Endothelial cell of umbilical vein (primary cell): ENCODE measurements around the gene NPAT. TPM values are rescaled to one million over a fixed set of nuclear protein-coding genes. Genes with fewer than 3 reads are reported as not detected.
"Not testable (repeated sequence)": the region's sequence is repeated elsewhere in the genome, so short reads cannot be mapped to it uniquely, and the experiment has no call there.

Source experiments
- BruUV-seq: library from RNA; stranded (reverse); fragments of 400-500 nt; replicated peaks from 2 replicates; lab custom pipeline; 2021; lab: Mats Ljungman, UMichigan
- CTCF ChIA-PET: fragments of 300-600, 350-600 bp; sonication (Branson Sonifier 250); formaldehyde crosslinking; loops from one replicate; lab custom pipeline; 2021; ENCODE audit warnings: antibody characterized with exemption, inconsistent platforms; lab: Charles Lee
- POLR2A ChIA-PET: fragments of 300-600, 350-600 bp; sonication (Branson Sonifier 250); formaldehyde crosslinking; loops from one replicate; lab custom pipeline; 2021; ENCODE audit warnings: antibody characterized with exemption, inconsistent platforms; lab: Charles Lee
- DNase-seq: peaks from one replicate; pipeline ENCODE4 v3.0.0-alpha.2; 2011; ENCODE audit warnings: low read depth, low spot score
- FAIRE-seq: peaks from 2 replicates; lab custom pipeline; 2011; peaks lifted over from hg19 to GRCh38; lab: Jason Lieb, UNC
- H2AFZ ChIP-seq: 2 replicates; pipeline ENCODE4 v1.6.0; 2012; ENCODE audit warnings: low read depth, low read length, control low read depth, inconsistent platforms
- H3K27ac ChIP-seq: 2 replicates; pipeline ENCODE4 v1.5.1; 2011; ENCODE audit warnings: low read depth, mild to moderate bottlenecking, control low read depth, low read length, moderate library complexity; ENCODE audit not compliant: insufficient read depth
- H3K27me3 ChIP-seq, 2 experiments: 2 replicates each; pipeline versions ENCODE4 v1.6.0 to v1.6.1; 2011; ENCODE audit warnings: low read length in 2 of 2, mixed read lengths in 1 of 2; ENCODE audit not compliant: control insufficient read depth in 2 of 2, insufficient read depth in 2 of 2
- H3K36me3 ChIP-seq, 2 experiments: 2 replicates in 1 of 2; 3 replicates in 1 of 2; pipeline ENCODE4 v1.5.1; 2011; ENCODE audit warnings: low read length in 2 of 2, mild to moderate bottlenecking in 1 of 2, moderate library complexity in 1 of 2; ENCODE audit not compliant: control insufficient read depth in 2 of 2, insufficient read depth in 2 of 2; ENCODE audit errors: extremely low read depth in 1 of 2
- H3K4me1 ChIP-seq: 3 replicates; pipeline ENCODE4 v1.5.1; 2011; ENCODE audit warnings: mild to moderate bottlenecking, low read length; ENCODE audit not compliant: control insufficient read depth, insufficient read depth; ENCODE audit errors: extremely low read depth
- H3K4me2 ChIP-seq: 2 replicates; pipeline ENCODE4 v1.6.1; 2011; ENCODE audit warnings: low read length, control low read depth, mixed read lengths; ENCODE audit not compliant: insufficient read depth
- H3K4me3 ChIP-seq, 3 experiments: fragments of 200-600 bp in 1 of 3; sonication (generic), shearing (Covaris generic) in 1 of 3; replicated peaks in 1 of 3; 2 replicates each; pipeline ENCODE4 v1.5.1; 2011 to 2016; ENCODE audit warnings: control low read depth in 3 of 3, low read length in 3 of 3, mild to moderate bottlenecking in 2 of 3, inconsistent platforms in 1 of 3, low read depth in 1 of 3, moderate library complexity in 1 of 3; ENCODE audit not compliant: insufficient read depth in 1 of 3
- H3K79me2 ChIP-seq: 2 replicates; pipeline ENCODE4 v1.6.0; 2012; ENCODE audit warnings: low read length, inconsistent platforms; ENCODE audit not compliant: control insufficient read depth, insufficient read depth
- H3K9ac ChIP-seq: replicated peaks from 2 replicates; pipeline ENCODE3; 2011; ENCODE audit warnings: low read length, control low read depth; ENCODE audit not compliant: insufficient read depth; ENCODE audit errors: extremely low read depth
- H3K9me1 ChIP-seq: replicated peaks from 3 replicates; pipeline ENCODE4 v1.6.0; 2011; ENCODE audit warnings: mild to moderate bottlenecking, low read length; ENCODE audit not compliant: control insufficient read depth, insufficient read depth; ENCODE audit errors: extremely low read depth
- H3K9me3 ChIP-seq: replicated peaks from 2 replicates; pipeline ENCODE4 v1.5.1; 2012; ENCODE audit warnings: low read length, inconsistent platforms; ENCODE audit not compliant: control insufficient read depth, insufficient read depth
- H4K20me1 ChIP-seq: replicated peaks from 2 replicates; pipeline ENCODE3; 2011; ENCODE audit warnings: mild to moderate bottlenecking, low read length; ENCODE audit not compliant: control insufficient read depth, insufficient read depth; ENCODE audit errors: extremely low read depth
- CTCF ChIP-seq, 2 donors: IDR thresholded peaks; 1 replicate in 1 of 2; 2 replicates in 1 of 2; pipeline ENCODE4 v1.5.1; 2011; ENCODE audit warnings: low read length in 2 of 2, mild to moderate bottlenecking in 2 of 2, moderate library complexity in 2 of 2, control low read depth in 1 of 2, inconsistent platforms in 1 of 2, low read depth in 1 of 2; ENCODE audit not compliant: insufficient read depth in 1 of 2; ENCODE audit errors: extremely low read depth in 1 of 2
- EZH2 ChIP-seq: IDR thresholded peaks from 2 replicates; pipeline ENCODE4 v1.6.1; 2012; ENCODE audit warnings: borderline replicate concordance, low read depth, mild to moderate bottlenecking, moderate library complexity, low read length, inconsistent platforms; ENCODE audit not compliant: severe bottlenecking
- FOS ChIP-seq: IDR thresholded peaks from 2 replicates; pipeline ENCODE4 v1.6.1; 2011; ENCODE audit warnings: mild to moderate bottlenecking, low read length, moderate library complexity, borderline replicate concordance; ENCODE audit not compliant: insufficient read depth
- GATA2 ChIP-seq: IDR thresholded peaks from 2 replicates; pipeline ENCODE4 v1.7.0; 2011; ENCODE audit warnings: low read depth, mild to moderate bottlenecking, moderate library complexity, mixed read lengths, low read length; ENCODE audit not compliant: insufficient read length, insufficient read depth
- JUN ChIP-seq: IDR thresholded peaks from 2 replicates; pipeline ENCODE4 v1.6.1; 2011; ENCODE audit warnings: borderline replicate concordance, low read depth; ENCODE audit not compliant: insufficient read length, insufficient read depth
- MAX ChIP-seq: IDR thresholded peaks from 2 replicates; pipeline ENCODE4 v1.6.1; 2011; ENCODE audit not compliant: insufficient read depth, insufficient read length
- MYC ChIP-seq: IDR thresholded peaks from one replicate; pipeline ENCODE4 v1.6.1; 2011; ENCODE audit warnings: mild to moderate bottlenecking, low read depth, low read length
- POLR2A ChIP-seq: IDR thresholded peaks from 2 replicates; pipeline ENCODE4 v1.6.1; 2012; ENCODE audit warnings: low read depth, mild to moderate bottlenecking, control low read depth, low read length
- POLR2AphosphoS5 ChIP-seq: IDR thresholded peaks from 2 replicates; pipeline ENCODE4 v1.6.1; 2012; ENCODE audit warnings: low read depth, mild to moderate bottlenecking, control low read depth, low read length, moderate library complexity; ENCODE audit not compliant: insufficient read depth
- dilution Hi-C: fragments of 300-500 bp; cut with MboI; formaldehyde crosslinking; loops from one replicate; pipeline ENCODE4 v1.15.0; 2019; ENCODE audit warnings: low sequenced_read_pairs; ENCODE audit not compliant: extremely low pct_ligation_motif_present
- intact Hi-C: fragments of 100-400 bp; cut with micrococcal nuclease; formaldehyde crosslinking; loops from one replicate; pipeline ENCODE4 v1.10.0; 2022
- polyA plus RNA-seq, 4 experiments: library from polyadenylated mRNA; depleted of rRNA in 3 of 4; stranded (reverse) in 3 of 4; unstranded in 1 of 4; fragments of >200 nt; gene quantifications; 2 replicates each; pipeline versions ENCODE4 v1.2.1 to v1.2.3, GENCODE V29; 2011 to 2012; ENCODE audit warnings: missing spikeins in 1 of 4
- total RNA-seq: library from RNA; stranded (reverse); gene quantifications from 2 replicates; pipeline ENCODE4 v1.2.3, GENCODE V29; 2021

NPAT gene
- total and polyA plus RNA-seq, 2 donors (not counting 3 experiments of a cell fraction or from before 2014, with no cell fraction given): 4.4 to 19.0 TPM

GRCh38 chr11:108135845-108136544 lies 86.4 kb downstream of the NPAT start:
- peaks cover 5 to 9% of the 10 kb centered on the region in 2 experiments for H3K36me3 ChIP-seq
- no peaks in the 10 kb centered on the region for H3K27me3 ChIP-seq
- ChIA-PET POLR2A (interaction anchor here (0.7 kb wide), 1 partner anchor 332 kb away, joined by 3 read pairs; no protein-coding TSS in a partner anchor), CTCF (no interaction called here)
- H3K79me2 ChIP-seq: no peaks in the 10 kb centered on the region
- DNase-seq (no peak), FAIRE-seq (no peak)
- H3K4me1 ChIP-seq: no peaks in the 10 kb centered on the region
- no peaks in the 10 kb centered on the region for H3K9me3 ChIP-seq
- no peak for TF ChIP-seq EZH2
- TF ChIP-seq FOS: no peak
- no peak for TF ChIP-seq MAX
- TF ChIP-seq MYC: no peak
- no peak for TF ChIP-seq POLR2AphosphoS5
- TF ChIP-seq POLR2A: no peak
- no peak for TF ChIP-seq CTCF (IDR thresholded peaks at IDR 0.05; ENCODE audit: extremely low read depth in 1 of 2, insufficient read depth in 1 of 2, low read depth in 1 of 2, low read length in 2 of 2)
- TF ChIP-seq GATA2: no peak
- TF ChIP-seq JUN: no peak
- H3K9ac ChIP-seq: no peak overlapping the region
- intact Hi-C loops (no loop called here), dilution Hi-C loops (no loop called here)
- no peak overlapping the region for H3K4me2 ChIP-seq
- no peak overlapping the region for H2AFZ ChIP-seq
- no peaks in the 10 kb centered on the region for H4K20me1 ChIP-seq
- no peak overlapping the region for H3K27ac ChIP-seq
- BruUV-seq: no TSS peak
- no peak overlapping the region for H3K4me3 ChIP-seq
- no peaks in the 10 kb centered on the region for H3K9me1 ChIP-seq

GRCh38 chr11:108132993-108133538 lies 89.4 kb downstream of the NPAT start:
- H4K20me1 ChIP-seq, H3K9ac ChIP-seq, dilution Hi-C loops, H3K9me3 ChIP-seq, H3K4me2 ChIP-seq, DNase-seq, intact Hi-C loops, H3K4me3 ChIP-seq, H3K4me1 ChIP-seq, H3K36me3 ChIP-seq, CTCF ChIA-PET, H2AFZ ChIP-seq, H3K27me3 ChIP-seq, POLR2A ChIA-PET, BruUV-seq, H3K9me1 ChIP-seq, H3K27ac ChIP-seq, H3K79me2 ChIP-seq: not testable (repeated sequence)
- peak; percentile 67 for FAIRE-seq
